GM12878 (cell line): ENCODE data around the gene TEDC1.

Experiments
- EZH2 ChIP-seq: IDR thresholded peaks from 2 replicates; pipeline ENCODE4 v1.6.1; 2012; ENCODE audit warnings: low read depth, mild to moderate bottlenecking, control low read depth, inconsistent platforms, low read length, borderline replicate concordance; ENCODE audit not compliant: control insufficient read depth
- JUNB ChIP-seq: IDR thresholded peaks from 2 replicates; pipeline ENCODE4 v1.6.1; 2016; ENCODE audit warnings: antibody characterized with exemption, mild to moderate bottlenecking
- PBX3 ChIP-seq: IDR thresholded peaks from 2 replicates; pipeline ENCODE4 v1.6.1; 2011; ENCODE audit warnings: mild to moderate bottlenecking, low read depth, low read length, moderate library complexity; ENCODE audit not compliant: insufficient replicate concordance

- TF ChIP-seq EZH2 (no peak), PBX3 (no peak), JUNB (no peak)
Observed at GRCh38 chr14:105534586-105534985, 43.5 kb downstream of the TEDC1 start.
